ENCODE data around the gene ENTR1.
"Not testable (repeated sequence)": the region's sequence is repeated elsewhere in the genome, so short reads cannot be mapped to it uniquely, and the experiment has no call there.

The ENTR1 gene

DNA sequence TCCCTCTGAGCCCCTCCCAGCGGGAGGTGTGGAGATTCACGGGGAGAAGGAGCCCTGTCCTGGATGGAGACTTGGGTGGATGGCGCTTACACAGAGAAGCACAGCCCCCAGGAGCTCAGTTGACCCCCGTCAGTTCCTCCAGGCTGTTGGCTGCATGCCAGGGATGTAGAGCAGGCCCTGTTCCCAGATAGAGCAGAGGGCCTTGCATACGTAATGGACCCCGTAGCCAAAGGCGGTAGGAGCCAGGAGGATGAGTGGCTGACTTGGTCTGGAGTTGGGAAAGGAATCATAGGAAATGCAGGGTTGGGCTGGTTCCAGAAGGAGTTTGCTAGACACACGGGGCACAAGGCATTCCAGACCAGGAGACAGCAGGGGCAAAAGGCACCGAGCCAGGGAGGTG, 2.5 kb upstream of the ENTR1 start:
- H3K36me3 Mint-ChIP-seq, result peaks cover 12% of the 10 kb centered on the region
- H3K9me3 Mint-ChIP-seq (ENCODE audit: low read depth), result no peaks in the 10 kb centered on the region
- peak overlapping the region; percentile 7 for H3K4me3 Mint-ChIP-seq
- H3K27ac Mint-ChIP-seq, result no peak overlapping the region
- H3K27me3 Mint-ChIP-seq, result no peaks in the 10 kb centered on the region
- peaks cover 35% of the 10 kb centered on the region for H3K4me1 Mint-ChIP-seq (ENCODE audit: low read depth)

DNA sequence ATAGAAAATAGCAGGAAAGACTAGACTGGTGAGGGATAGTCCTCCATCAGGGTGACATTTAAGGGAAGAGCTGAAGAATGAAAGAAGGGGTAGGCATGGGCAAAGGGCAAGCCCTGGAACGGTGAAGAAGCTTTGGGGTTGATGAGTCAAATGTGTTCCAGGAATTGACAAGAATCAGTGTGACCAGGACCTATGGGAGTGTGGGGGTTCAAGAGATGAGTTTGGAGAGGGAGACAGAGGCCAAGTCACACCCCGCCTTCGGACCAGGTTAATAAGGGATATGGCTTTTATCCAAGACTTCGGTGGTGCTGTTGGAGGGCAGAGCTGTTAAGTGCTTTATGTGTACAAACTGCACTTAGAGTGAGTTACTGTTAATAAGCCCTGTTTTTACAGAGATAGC, 964 bp upstream of the ENTR1 start:
- peaks cover 41% of the 10 kb centered on the region for H3K4me1 Mint-ChIP-seq (ENCODE audit: low read depth)

DNA sequence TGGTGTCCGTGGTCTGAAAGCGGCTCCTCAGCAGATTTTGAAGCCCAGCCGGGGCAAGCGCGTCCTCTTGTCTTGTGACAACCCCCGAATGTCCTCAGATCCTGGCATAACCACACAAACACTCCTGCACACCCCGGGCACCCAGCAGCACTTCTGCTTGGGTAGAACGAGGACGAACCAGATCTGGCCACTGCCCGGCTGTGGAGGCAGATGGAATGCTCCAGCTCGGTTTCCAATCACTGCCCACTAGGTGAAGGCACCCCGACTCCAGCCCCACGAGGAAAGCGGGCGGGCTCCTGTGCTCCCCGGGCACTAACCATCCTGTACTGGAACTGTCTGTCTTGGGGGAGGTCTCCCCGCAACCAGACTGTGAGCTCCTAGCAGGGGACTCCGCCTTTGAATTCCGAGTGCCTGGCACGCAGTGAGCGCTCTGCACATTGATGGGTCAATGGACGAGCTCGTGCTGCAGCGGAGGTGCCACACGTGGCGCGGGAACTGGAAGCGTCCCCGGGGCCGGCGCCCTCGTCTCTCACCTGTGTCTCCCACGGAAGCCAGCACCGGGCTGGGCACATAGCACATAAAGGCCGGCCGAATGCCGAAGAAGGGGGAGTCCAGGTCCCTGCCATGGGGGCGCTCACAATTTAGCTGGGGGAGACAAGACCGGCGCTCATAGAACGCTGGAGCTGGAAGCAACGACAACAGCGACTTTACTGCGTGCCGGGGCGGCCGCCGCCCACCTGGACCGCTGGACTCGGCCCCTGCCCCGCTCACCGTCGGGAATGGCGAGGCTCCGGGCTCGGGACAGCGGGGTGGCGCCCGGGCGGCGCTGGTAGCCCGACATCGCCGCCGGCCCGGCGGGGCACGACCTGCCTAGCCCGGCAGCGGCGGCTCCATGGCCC, 608 bp downstream of the ENTR1 start:
- peaks cover 53% of the 10 kb centered on the region for H3K4me1 Mint-ChIP-seq (ENCODE audit: low read depth)
- H3K36me3 Mint-ChIP-seq, result peaks cover 14% of the 10 kb centered on the region
- peak overlapping the region; percentile 91 for H3K4me3 Mint-ChIP-seq
- no peaks in the 10 kb centered on the region for H3K27me3 Mint-ChIP-seq
- H3K27ac Mint-ChIP-seq, result peak overlapping the region; percentile 96
- H3K9me3 Mint-ChIP-seq (ENCODE audit: low read depth), result no peaks in the 10 kb centered on the region

More for the DNA sequence above, 964 bp upstream of the ENTR1 start:
- Mint-ChIP-seq H3K27ac (peak overlapping the region; percentile 90), H3K36me3 (peaks cover 13% of the 10 kb centered on the region), H3K4me3 (peak overlapping the region; percentile 97), H3K27me3 (no peaks in the 10 kb centered on the region), H3K9me3 (ENCODE audit: low read depth) (no peaks in the 10 kb centered on the region)

DNA sequence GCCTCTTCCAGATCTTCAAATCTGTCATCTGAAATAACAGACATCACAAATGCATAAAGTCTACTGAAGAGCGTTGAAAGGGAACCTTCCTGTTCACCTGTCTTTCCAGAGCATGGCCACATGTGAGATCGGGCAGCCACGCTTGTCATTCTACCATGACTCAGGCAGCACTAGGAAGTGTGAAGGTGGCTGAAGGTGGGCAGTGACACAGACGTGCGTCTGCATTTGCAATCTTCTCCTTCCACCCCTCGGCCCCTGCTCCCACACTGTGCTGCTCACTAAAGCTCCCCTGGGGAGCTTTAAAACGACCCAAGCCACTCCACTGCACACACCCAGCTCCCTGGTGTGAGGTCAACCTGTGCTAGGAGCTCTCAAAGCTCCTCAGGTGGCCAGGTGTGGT, 2.5 kb downstream of the ENTR1 start:
- H3K36me3 Mint-ChIP-seq, result peaks cover 14% of the 10 kb centered on the region
- H3K27me3 Mint-ChIP-seq, result no peaks in the 10 kb centered on the region
- no peaks in the 10 kb centered on the region for H3K9me3 Mint-ChIP-seq (ENCODE audit: low read depth)
- peak overlapping the region; percentile 24 for H3K27ac Mint-ChIP-seq
- peak overlapping the region; percentile 42 for H3K4me3 Mint-ChIP-seq
- peaks cover 64% of the 10 kb centered on the region for H3K4me1 Mint-ChIP-seq (ENCODE audit: low read depth)

DNA sequence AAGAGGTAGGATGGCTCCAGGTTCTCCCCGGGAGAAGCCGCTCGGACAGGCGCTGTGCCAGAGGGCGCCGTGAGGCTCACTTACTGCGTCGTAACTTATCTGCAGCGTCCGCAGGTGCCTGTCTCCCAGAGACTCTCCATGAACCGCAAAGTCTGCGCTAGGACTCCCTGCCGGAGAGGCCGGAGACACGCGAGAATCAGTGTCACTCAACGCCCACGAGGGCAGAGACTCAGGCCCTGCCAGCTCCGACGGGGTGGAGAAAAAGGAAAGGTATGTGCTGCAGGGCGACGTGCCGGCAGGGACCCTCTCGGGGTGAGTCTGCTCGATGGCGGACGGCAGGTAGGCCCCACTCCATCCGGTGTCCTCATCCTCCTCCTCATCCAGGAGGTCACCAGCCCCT, 3.4 kb downstream of the ENTR1 start:
- H3K4me3 Mint-ChIP-seq; H3K27ac Mint-ChIP-seq; H3K9me3 Mint-ChIP-seq (ENCODE audit: low read depth); H3K27me3 Mint-ChIP-seq: not testable (repeated sequence)
- Mint-ChIP-seq H3K36me3 (peaks cover 12% of the 10 kb centered on the region), H3K4me1 (ENCODE audit: low read depth) (peaks cover 65% of the 10 kb centered on the region)

DNA sequence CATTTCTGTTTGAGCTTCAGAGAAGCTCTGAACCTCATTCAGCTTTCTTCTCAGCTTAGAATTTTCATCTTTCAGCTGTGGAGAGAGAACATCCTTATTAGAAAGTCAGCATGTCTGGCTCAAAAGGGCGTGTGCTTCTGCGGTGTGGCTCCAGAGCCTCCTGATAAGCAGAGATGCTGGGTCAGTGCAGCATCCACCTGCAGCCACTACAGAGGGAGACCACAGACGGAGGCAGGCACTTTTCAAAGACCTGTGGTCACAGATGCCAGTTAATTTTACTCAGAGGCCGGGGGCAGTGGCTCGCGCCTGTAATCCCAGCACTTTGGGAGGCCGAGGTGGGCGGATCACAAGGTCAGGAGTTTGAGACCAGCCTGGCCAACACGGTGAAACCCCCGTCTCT, 4.5 kb downstream of the ENTR1 start:
- not testable (repeated sequence) for H3K4me3 Mint-ChIP-seq; H3K27ac Mint-ChIP-seq; H3K27me3 Mint-ChIP-seq; H3K9me3 Mint-ChIP-seq (ENCODE audit: low read depth)
- Mint-ChIP-seq H3K4me1 (ENCODE audit: low read depth) (peaks cover 58% of the 10 kb centered on the region), H3K36me3 (peaks cover 12% of the 10 kb centered on the region)

DNA sequence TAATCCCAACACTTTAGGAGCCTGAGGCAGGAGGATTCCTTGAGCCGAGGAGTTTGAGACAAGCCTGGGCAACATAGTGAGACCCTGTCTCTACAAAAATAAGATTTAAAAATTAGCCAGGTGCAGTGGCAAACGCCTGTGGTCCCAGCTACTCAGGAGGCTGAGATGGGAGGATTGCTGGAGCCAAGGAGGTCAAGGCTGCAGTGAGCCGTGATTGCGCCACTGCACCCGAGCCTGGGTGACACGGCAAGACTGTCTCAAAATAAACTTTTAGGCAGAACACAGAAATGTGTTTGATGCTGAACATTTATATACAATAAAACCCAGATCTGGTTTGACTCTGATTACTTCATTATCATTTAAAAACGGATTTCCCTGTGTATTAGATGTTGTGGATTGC, 4.9 kb downstream of the ENTR1 start:
- no peaks in the 10 kb centered on the region for H3K9me3 Mint-ChIP-seq (ENCODE audit: low read depth)
- peaks cover 12% of the 10 kb centered on the region for H3K36me3 Mint-ChIP-seq
- H3K27me3 Mint-ChIP-seq, result no peaks in the 10 kb centered on the region
- H3K4me1 Mint-ChIP-seq (ENCODE audit: low read depth), result peaks cover 58% of the 10 kb centered on the region
- H3K27ac Mint-ChIP-seq, result no peak overlapping the region
- H3K4me3 Mint-ChIP-seq, result no peak overlapping the region

DNA sequence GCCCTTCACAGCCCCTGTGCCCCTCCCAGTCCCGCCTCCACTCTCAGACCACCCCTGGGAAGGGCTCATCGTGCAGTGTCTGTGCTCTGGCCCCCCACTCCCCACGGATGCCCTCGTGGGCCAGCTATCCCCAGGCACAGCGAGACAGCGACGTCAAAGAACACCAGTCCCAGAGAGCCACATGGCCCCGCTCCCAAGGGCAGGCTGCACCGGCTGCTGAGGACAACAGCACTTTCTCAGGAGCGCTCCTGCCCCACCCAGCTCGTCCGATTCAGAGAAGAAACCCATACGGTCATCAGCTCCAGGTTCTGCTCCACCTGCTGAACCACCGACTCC, 5.6 kb downstream of the ENTR1 start:
- Mint-ChIP-seq H3K4me3 (peak overlapping the region; percentile 76), H3K4me1 (ENCODE audit: low read depth) (peaks cover 56% of the 10 kb centered on the region), H3K27ac (peak overlapping the region; percentile 82), H3K9me3 (ENCODE audit: low read depth) (no peaks in the 10 kb centered on the region), H3K36me3 (peaks cover 12% of the 10 kb centered on the region), H3K27me3 (no peaks in the 10 kb centered on the region)

DNA sequence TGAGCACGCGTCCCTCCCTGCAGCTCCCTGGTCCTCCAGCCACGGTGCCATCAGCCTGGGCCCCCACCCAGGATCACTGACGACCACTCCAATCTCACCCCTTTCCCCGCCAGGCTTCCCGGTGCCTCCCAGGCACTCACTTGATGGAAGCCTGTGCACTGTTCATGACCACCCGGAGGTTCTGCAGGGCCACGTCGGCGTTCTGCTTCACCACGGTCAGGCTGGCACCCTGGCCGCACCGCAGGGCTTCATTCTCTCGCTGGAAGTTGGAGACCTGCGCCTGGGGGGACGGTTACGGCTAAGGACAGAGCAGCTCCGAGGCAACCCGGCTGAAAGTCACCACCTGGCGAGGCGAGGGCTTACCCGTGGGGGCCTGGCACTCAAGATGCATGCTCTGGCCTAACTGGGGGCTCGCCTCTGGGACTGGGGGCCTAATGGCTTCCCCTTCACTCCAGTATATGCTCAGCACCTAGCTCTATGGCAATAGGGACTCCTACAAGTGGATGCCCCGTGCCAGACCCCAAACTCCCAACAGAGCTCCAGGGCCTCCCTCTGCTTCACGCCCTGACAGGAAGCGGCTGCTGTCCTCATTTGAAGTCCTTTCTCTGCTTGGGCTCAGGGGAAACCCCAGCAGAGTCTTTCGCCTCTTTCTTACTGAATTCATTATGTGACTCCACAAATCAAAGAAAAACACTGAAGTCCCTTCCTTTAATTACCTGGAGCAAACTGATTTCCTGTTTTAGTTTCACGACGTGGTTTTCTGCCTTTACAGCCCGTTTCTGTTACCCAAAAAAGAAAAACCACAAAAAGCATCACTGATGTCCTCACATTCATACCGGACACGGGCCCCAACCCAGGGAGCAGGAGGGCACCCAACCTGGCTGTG, 6.3 kb downstream of the ENTR1 start:
- H3K4me1 Mint-ChIP-seq (ENCODE audit: low read depth), result peaks cover 52% of the 10 kb centered on the region
- H3K4me3 Mint-ChIP-seq, result peak overlapping the region; percentile 76

DNA sequence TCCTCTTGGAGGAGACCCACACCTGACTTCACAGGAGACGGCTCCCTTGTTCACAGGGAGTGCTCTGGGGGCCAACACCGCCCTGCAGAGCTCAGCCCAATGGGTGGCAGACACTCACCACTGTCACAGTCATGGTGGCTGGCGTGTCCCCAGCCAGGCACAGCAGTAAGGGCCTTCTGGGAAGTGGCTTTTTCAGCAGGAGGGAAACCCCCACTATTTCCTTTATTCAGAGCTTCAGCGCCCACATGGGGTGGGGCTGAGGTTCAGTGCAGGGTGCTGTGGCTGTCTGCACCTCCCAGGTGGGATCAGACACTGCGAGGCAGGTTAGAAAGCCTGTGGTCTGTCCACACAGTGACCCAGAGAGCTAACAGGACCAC, 6.9 kb downstream of the ENTR1 start:
- Mint-ChIP-seq H3K27ac (peak overlapping the region; percentile 82), H3K36me3 (peaks cover 12% of the 10 kb centered on the region), H3K4me3 (peak overlapping the region; percentile 76), H3K9me3 (ENCODE audit: low read depth) (no peaks in the 10 kb centered on the region), H3K27me3 (no peaks in the 10 kb centered on the region), H3K4me1 (ENCODE audit: low read depth) (peaks cover 52% of the 10 kb centered on the region)

More for the DNA sequence above, 6.3 kb downstream of the ENTR1 start:
- H3K9me3 Mint-ChIP-seq (ENCODE audit: low read depth), result no peaks in the 10 kb centered on the region
- H3K27ac Mint-ChIP-seq, result peak overlapping the region; percentile 82
- peaks cover 13% of the 10 kb centered on the region for H3K36me3 Mint-ChIP-seq
- no peaks in the 10 kb centered on the region for H3K27me3 Mint-ChIP-seq

DNA sequence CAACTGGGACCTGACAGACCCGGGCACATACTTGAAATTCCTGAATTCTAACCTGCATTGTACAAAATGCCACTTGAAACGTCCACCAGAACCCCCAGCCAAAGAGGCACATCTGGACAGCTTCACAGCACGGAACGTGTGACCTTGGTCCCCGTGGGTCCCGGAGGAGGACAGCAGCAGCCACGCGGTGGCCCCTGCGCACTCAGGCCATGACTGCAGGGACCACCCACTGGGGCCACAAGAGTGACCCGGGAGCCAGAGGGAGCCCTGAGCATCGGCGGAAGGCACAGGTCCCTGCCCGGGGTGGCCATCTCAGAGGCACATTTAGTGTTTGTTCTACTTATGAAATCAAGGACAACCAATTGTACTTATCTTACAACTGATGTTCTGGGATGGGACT, 8.3 kb downstream of the ENTR1 start:
- peak overlapping the region; percentile 38 for H3K4me3 Mint-ChIP-seq
- no peaks in the 10 kb centered on the region for H3K27me3 Mint-ChIP-seq
- peaks cover 49% of the 10 kb centered on the region for H3K4me1 Mint-ChIP-seq (ENCODE audit: low read depth)
- peak overlapping the region; percentile 68 for H3K27ac Mint-ChIP-seq
- H3K36me3 Mint-ChIP-seq, result peaks cover 9% of the 10 kb centered on the region
- H3K9me3 Mint-ChIP-seq (ENCODE audit: low read depth), result no peaks in the 10 kb centered on the region

DNA sequence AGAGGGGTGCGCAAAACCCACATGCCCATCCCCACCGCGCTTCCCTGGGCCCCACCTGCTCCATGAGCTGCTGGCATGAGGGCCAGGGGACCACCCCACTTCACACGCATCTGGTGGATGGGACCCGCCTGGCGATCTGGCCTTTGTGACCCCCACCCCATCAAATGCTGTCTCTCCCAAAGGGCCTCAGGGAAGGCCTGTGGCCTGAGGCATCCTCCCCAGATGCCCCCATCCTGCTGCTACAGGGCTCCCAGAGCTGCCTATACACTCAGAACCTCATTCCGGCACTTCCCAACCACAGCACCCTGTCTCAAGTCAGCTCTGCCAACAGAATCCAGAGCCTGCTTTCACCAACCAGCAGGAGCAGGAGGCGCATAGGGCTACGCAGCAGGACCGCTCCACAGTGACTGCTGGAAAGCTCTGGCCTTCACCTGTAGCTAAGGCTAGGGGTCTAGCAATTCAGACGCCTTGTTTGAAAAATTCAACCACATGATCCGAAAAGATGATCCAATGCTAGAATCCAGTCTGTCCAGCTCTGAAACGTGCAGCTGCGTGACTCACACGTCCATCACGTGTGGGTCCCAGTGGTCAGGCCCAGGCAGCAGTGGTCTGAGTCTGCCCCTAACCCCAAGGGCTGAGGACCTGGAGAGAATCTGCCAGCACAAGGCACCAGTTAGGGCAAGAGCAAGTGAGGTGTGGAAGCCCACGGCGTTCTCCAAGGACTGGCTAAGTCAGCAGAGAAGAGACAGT, 9.1 kb downstream of the ENTR1 start:
- peaks cover 9% of the 10 kb centered on the region for H3K36me3 Mint-ChIP-seq
- peak overlapping the region; percentile 46 for H3K27ac Mint-ChIP-seq
- H3K4me1 Mint-ChIP-seq (ENCODE audit: low read depth), result peaks cover 47% of the 10 kb centered on the region
- peak overlapping the region; percentile 40 for H3K4me3 Mint-ChIP-seq
- no peaks in the 10 kb centered on the region for H3K27me3 Mint-ChIP-seq
- H3K9me3 Mint-ChIP-seq (ENCODE audit: low read depth), result no peaks in the 10 kb centered on the region

DNA sequence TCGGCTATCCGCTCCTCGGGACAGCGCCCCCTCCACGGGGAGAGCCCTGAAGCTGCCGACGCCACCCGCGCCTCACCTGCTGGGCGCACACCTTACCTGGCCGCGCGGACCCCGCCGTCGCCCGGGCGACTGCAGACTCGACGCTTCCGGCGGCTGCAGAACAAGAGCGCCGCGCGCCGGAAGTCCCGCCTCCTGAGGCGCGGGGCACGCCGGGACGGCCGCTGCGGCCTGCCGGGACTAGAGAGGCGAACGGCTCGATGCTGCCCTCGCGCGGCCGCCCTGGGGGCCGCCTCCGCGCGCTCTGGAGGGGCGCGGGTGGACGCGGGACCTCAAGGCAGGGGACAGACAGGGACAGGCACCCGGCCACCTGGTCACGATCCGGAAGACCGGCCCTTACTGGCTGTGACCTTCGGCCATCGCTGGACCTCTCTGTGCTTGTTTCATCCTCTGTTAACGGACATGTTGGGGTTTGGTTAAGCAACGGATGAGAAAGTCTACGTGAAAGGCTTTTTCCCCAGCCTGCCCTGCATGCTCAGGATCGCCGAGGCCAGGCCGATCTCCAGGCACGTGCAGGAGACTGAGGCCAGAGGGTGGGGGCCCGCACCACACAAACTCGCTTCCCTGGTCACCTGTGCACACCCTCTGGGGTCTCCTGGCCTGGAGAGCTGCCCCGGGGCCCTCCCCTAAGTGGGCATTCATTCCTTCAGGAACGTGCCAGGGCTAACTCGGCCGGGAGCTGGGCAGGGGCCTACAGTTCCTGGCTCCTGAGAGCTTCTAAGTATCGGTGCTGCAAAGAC, 10.2 kb downstream of the ENTR1 start, which contains the start of gene SNAPC4:
SNAPC4 (minus strand) TSS at position 133 of the 797 bp plus-strand sequence. CDS start 1,742 bp downstream, outside the sequence.
- H3K27ac Mint-ChIP-seq, result peak within 1 kb of the TSS; percentile 91
- H3K36me3 Mint-ChIP-seq, result peaks cover 9% of the 10 kb centered on the region
- peaks cover 40% of the 10 kb centered on the region for H3K4me1 Mint-ChIP-seq (ENCODE audit: low read depth)
- H3K9me3 Mint-ChIP-seq (ENCODE audit: low read depth), result no peaks in the 10 kb centered on the region
- peak within 1 kb of the TSS; percentile 92 for H3K4me3 Mint-ChIP-seq
- no peaks in the 10 kb centered on the region for H3K27me3 Mint-ChIP-seq
